NT2/D1 (cell line): ENCODE measurements around the gene SERBP1.

Source experiments
- SUZ12 ChIP-seq: IDR thresholded peaks from 2 replicates; pipeline ENCODE4 v1.6.1; 2011; ENCODE audit not compliant: insufficient read length, insufficient read depth; ENCODE audit errors: extremely low read depth
- YY1 ChIP-seq: IDR thresholded peaks from 2 replicates; pipeline ENCODE4 v1.6.1; 2011; ENCODE audit not compliant: insufficient read length, insufficient read depth
- ZNF274 ChIP-seq: IDR thresholded peaks from 2 replicates; pipeline ENCODE4 v1.6.1; 2011; ENCODE audit warnings: mild to moderate bottlenecking, low read depth, low read length

DNA sequence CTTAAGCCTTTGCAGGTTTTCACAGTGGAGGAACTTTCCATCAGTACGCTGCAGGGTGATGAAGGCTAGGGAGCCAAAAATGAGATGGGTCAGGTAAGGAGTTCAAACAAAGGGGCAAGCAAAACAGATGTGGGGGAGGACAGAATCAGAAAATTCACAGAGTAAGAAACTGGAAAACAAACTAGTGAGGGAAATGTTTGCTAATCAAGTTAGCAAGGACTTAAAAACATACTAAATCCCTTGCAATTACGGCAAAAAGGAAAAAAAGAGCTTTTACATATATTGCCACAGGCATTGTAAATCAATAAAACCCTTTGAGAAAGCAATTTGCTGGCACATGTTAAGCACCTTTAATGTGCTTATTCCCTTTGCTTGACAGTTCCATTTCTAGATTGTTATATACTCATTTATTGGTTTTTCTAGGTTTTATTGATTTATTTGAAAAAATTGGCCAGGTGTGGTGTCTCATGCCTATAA is 45.8 kb upstream of the SERBP1 start:
- no peak for TF ChIP-seq ZNF274
- TF ChIP-seq YY1 = no peak
- no peak for TF ChIP-seq SUZ12
